SK-N-SH (cell line): Measurements from ENCODE around the gene DIP2A.

ENCODE experiments used
- CHD2 ChIP-seq: fragments of 150-350 bp; IDR thresholded peaks from 2 replicates; pipeline ENCODE4 v1.6.1; 2018; ENCODE audit warnings: low read length; ENCODE audit not compliant: partially characterized antibody
- CTCF ChIP-seq: fragments of 200-600 bp; sonication (generic); IDR thresholded peaks from 2 replicates; pipeline ENCODE4 v1.6.1; 2017; ENCODE audit warnings: antibody characterized with exemption, mild to moderate bottlenecking, moderate library complexity
- RAD21 ChIP-seq: IDR thresholded peaks from 2 replicates; pipeline ENCODE4 v1.6.1; 2012; ENCODE audit warnings: mild to moderate bottlenecking, low read length
- RFX5 ChIP-seq: IDR thresholded peaks from 2 replicates; pipeline ENCODE4 v1.6.1; 2012; ENCODE audit warnings: mild to moderate bottlenecking, improper control_type of control experiment, low read length
- RXRA ChIP-seq: IDR thresholded peaks from 2 replicates; pipeline ENCODE4 v1.4.0; 2012; ENCODE audit warnings: low read depth, mild to moderate bottlenecking, borderline replicate concordance

GRCh38 chr21:46600305-46600704, 141.6 kb downstream of the DIP2A start:
- TF ChIP-seq CTCF (no peak), RAD21 (no peak), CHD2 (no peak), RXRA (no peak), RFX5 (no peak)
